SK-N-SH (cell line): ENCODE data around the gene SETD1A. TPM values are rescaled to one million over a fixed set of nuclear protein-coding genes. Genes with fewer than 3 reads are reported as not detected.

Experiments used
- CTCF ChIA-PET: fragments of 300-600, 350-600 bp; formaldehyde crosslinking; extraction: SDS; loops from one replicate; lab custom pipeline; 2021; lab: Yijun Ruan, JAX
- POLR2A ChIA-PET: fragments of 350-600 bp; sonication (Branson Sonifier 250); formaldehyde crosslinking; extraction: SDS; loops from one replicate; lab custom pipeline; 2020; ENCODE audit warnings: antibody characterized with exemption, inconsistent platforms; lab: Yijun Ruan, JAX
- DNase-seq: peaks from one replicate; pipeline ENCODE4 v3.0.0; 2012
- H2AFZ ChIP-seq: fragments of 200-600 bp; sonication (generic); 2 replicates; pipeline ENCODE4 v1.8.1; 2016; ENCODE audit warnings: antibody characterized with exemption, mild to moderate bottlenecking, low read depth
- H3F3A ChIP-seq: fragments of 200-600 bp; sonication (generic); replicated peaks from 2 replicates; pipeline ENCODE3; 2016; ENCODE audit warnings: antibody characterized with exemption, mild to moderate bottlenecking; ENCODE audit not compliant: insufficient read depth
- H3K27ac ChIP-seq, 2 experiments: fragments of 200-500 bp in 1 of 2; fragments of 200-600 bp in 1 of 2; sonication (Bioruptor generic) in 1 of 2; sonication (generic), shearing (Covaris generic) in 1 of 2; 2 replicates each; pipeline versions ENCODE4 v1.5.1 to v1.6.1; 2014 to 2016; ENCODE audit warnings: low read depth in 2 of 2, inconsistent platforms in 1 of 2, low read length in 1 of 2, mild to moderate bottlenecking in 1 of 2, mixed read lengths in 1 of 2
- H3K27me3 ChIP-seq: fragments of 200-600 bp; sonication (generic), shearing (Covaris generic); 2 replicates; pipeline ENCODE4 v1.6.1; 2016; ENCODE audit warnings: mixed run types; ENCODE audit not compliant: insufficient read depth
- H3K36me3 ChIP-seq, 2 experiments: fragments of 200-500 bp in 1 of 2; fragments of 200-600 bp in 1 of 2; sonication (Bioruptor generic) in 1 of 2; sonication (generic) in 1 of 2; replicated peaks in 1 of 2; 2 replicates each; pipeline versions ENCODE3 to v1.5.1; 2014 to 2016; ENCODE audit warnings: low read length in 1 of 2, mild to moderate bottlenecking in 1 of 2; ENCODE audit not compliant: insufficient read depth in 2 of 2, control insufficient read depth in 1 of 2
- H3K4me1 ChIP-seq, 2 experiments: fragments of 200-500 bp in 1 of 2; fragments of 200-600 bp in 1 of 2; sonication (Bioruptor generic) in 1 of 2; sonication (generic), shearing (Covaris generic) in 1 of 2; 2 replicates each; pipeline versions ENCODE4 v1.5.1 to v1.6.1; 2014 to 2016; ENCODE audit warnings: low read depth in 1 of 2, low read length in 1 of 2, mixed run types in 1 of 2; ENCODE audit not compliant: insufficient read depth in 2 of 2, control insufficient read depth in 1 of 2
- H3K4me2 ChIP-seq: fragments of 200-600 bp; sonication (generic), shearing (Covaris generic); 2 replicates; pipeline ENCODE4 v1.6.1; 2017; ENCODE audit warnings: mixed run types
- H3K4me3 ChIP-seq, 2 experiments: fragments of 200-500 bp in 1 of 2; fragments of 200-600 bp in 1 of 2; sonication (Bioruptor generic) in 1 of 2; sonication (generic), shearing (Covaris generic) in 1 of 2; 2 replicates each; pipeline versions ENCODE4 v1.5.1 to v1.8.1; 2014 to 2016; ENCODE audit warnings: low read depth in 2 of 2, inconsistent platforms in 1 of 2, low read length in 1 of 2, mild to moderate bottlenecking in 1 of 2, mixed read lengths in 1 of 2, moderate library complexity in 1 of 2
- H3K79me2 ChIP-seq: fragments of 200-600 bp; sonication (generic); 2 replicates; pipeline ENCODE4 v1.8.1; 2017; ENCODE audit warnings: mild to moderate bottlenecking; ENCODE audit not compliant: insufficient read depth
- H3K9ac ChIP-seq: fragments of 200-600 bp; sonication (generic); 2 replicates; pipeline ENCODE4 v1.6.1; 2017; ENCODE audit warnings: mixed run types
- H3K9me2 ChIP-seq: fragments of 200-600 bp; sonication (generic); 2 replicates; pipeline ENCODE4 v1.6.1; 2017; ENCODE audit warnings: mixed run types
- H3K9me3 ChIP-seq: fragments of 200-600 bp; sonication (generic); 2 replicates; pipeline ENCODE4 v1.6.1; 2017; ENCODE audit warnings: mixed run types, mild to moderate bottlenecking, moderate library complexity
- H4K20me1 ChIP-seq: fragments of 200-600 bp; sonication (generic); 2 replicates; pipeline ENCODE4 v1.6.1; 2017; ENCODE audit warnings: mild to moderate bottlenecking, mixed run types; ENCODE audit not compliant: insufficient read depth
- FOXJ3 ChIP-seq: sonication (generic); formaldehyde crosslinking; IDR thresholded peaks from 2 replicates; pipeline ENCODE4 v1.5.1; 2020; ENCODE audit warnings: mild to moderate bottlenecking, missing genetic modification reagents
- FOXM1 ChIP-seq: IDR thresholded peaks from 2 replicates; pipeline ENCODE4 v1.4.0; 2012; ENCODE audit warnings: low read depth, mild to moderate bottlenecking
- JUND ChIP-seq: IDR thresholded peaks from 2 replicates; pipeline ENCODE4 v1.4.0; 2012
- NFIC ChIP-seq: IDR thresholded peaks from 2 replicates; pipeline ENCODE4 v1.4.0; 2012; ENCODE audit warnings: borderline replicate concordance
- NRF1 ChIP-seq: IDR thresholded peaks from 2 replicates; pipeline ENCODE4 v1.6.1; 2012; ENCODE audit warnings: low read depth, mild to moderate bottlenecking, low read length
- RCOR1 ChIP-seq: fragments of 150-350 bp; IDR thresholded peaks from 2 replicates; pipeline ENCODE4 v1.6.1; 2017; ENCODE audit warnings: antibody characterized with exemption, low read length
- RFX5 ChIP-seq: IDR thresholded peaks from 2 replicates; pipeline ENCODE4 v1.6.1; 2012; ENCODE audit warnings: mild to moderate bottlenecking, improper control_type of control experiment, low read length
- SIN3A ChIP-seq: IDR thresholded peaks from 2 replicates; pipeline ENCODE4 v1.6.1; 2012; ENCODE audit warnings: low read depth, mild to moderate bottlenecking, low read length, moderate library complexity, borderline replicate concordance
- SMC3 ChIP-seq: IDR thresholded peaks from 2 replicates; pipeline ENCODE4 v1.6.1; 2012; ENCODE audit warnings: low read depth, low read length, improper control_type of control experiment
- TCF12 ChIP-seq: IDR thresholded peaks from 2 replicates; pipeline ENCODE4 v1.4.0; 2012
- WGBS: methylation state at CpG from one replicate; pipeline ENCODE4 v1.1.6; 2017; ENCODE audit warnings: low lambda C conversion rate; 5-methylcytosine and 5-hydroxymethylcytosine counted together
- polyA plus RNA-seq, 3 experiments: library from polyadenylated mRNA; depleted of rRNA; stranded (reverse); fragments of >200 nt; gene quantifications; 2 replicates each; pipeline ENCODE4 v1.2.3, GENCODE V29; 2012
- TF ChIP-seq, protein P1 (sequence below): fragments of 200-600 bp; sonication (generic); IDR thresholded peaks from 2 replicates; pipeline ENCODE4 v1.6.1; 2017; ENCODE audit warnings: antibody characterized with exemption, mild to moderate bottlenecking, moderate library complexity
- TF ChIP-seq, protein P2 (sequence below): IDR thresholded peaks from 2 replicates; pipeline ENCODE4; 2012
- TF ChIP-seq, protein P3 (sequence below): IDR thresholded peaks from 2 replicates; pipeline ENCODE4 v1.6.1; 2012; ENCODE audit warnings: mild to moderate bottlenecking, low read depth, low read length, moderate library complexity
- TF ChIP-seq, protein P4 (sequence below): IDR thresholded peaks from 2 replicates; pipeline ENCODE4 v1.4.0; 2012; ENCODE audit warnings: low read depth, borderline replicate concordance
- TF ChIP-seq, protein P5 (sequence below): fragments of 150-350 bp; IDR thresholded peaks from 2 replicates; pipeline ENCODE4 v1.6.1; 2017; ENCODE audit warnings: antibody characterized with exemption, low read length, low read depth, borderline replicate concordance

The SETD1A gene
- polyA plus RNA-seq, 1 of the 3 experiments (the other 2 are of a cell fraction): 6.8 TPM

DNA sequence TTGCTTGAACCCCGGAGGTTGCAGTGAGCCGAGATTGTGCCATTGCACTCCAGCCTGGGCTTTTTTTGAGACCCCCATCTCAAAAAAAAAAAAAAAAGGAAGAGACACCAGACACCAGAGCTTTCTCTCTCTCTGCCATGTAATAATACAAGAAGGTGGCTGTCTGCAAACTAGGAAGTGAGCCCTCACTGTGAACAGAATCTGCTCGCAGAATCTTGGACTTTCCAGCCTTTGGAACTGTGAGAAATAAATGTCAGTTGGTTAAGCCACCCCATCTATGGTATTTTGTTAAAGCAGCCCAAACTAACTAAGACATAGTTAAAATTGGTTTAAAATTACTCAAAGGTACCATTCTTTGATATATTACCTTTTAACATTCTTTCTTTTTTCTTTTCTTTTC lies 63.0 kb downstream of the SETD1A start:
- TF ChIP-seq RFX5 (no peak), FOXJ3 (CRISPR knock-in tag) (no peak), NRF1 (no peak), SMC3 (no peak), NFIC (no peak), JUND (no peak)
- TF ChIP-seq, protein P1, sequence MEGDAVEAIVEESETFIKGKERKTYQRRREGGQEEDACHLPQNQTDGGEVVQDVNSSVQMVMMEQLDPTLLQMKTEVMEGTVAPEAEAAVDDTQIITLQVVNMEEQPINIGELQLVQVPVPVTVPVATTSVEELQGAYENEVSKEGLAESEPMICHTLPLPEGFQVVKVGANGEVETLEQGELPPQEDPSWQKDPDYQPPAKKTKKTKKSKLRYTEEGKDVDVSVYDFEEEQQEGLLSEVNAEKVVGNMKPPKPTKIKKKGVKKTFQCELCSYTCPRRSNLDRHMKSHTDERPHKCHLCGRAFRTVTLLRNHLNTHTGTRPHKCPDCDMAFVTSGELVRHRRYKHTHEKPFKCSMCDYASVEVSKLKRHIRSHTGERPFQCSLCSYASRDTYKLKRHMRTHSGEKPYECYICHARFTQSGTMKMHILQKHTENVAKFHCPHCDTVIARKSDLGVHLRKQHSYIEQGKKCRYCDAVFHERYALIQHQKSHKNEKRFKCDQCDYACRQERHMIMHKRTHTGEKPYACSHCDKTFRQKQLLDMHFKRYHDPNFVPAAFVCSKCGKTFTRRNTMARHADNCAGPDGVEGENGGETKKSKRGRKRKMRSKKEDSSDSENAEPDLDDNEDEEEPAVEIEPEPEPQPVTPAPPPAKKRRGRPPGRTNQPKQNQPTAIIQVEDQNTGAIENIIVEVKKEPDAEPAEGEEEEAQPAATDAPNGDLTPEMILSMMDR: no peak

DNA sequence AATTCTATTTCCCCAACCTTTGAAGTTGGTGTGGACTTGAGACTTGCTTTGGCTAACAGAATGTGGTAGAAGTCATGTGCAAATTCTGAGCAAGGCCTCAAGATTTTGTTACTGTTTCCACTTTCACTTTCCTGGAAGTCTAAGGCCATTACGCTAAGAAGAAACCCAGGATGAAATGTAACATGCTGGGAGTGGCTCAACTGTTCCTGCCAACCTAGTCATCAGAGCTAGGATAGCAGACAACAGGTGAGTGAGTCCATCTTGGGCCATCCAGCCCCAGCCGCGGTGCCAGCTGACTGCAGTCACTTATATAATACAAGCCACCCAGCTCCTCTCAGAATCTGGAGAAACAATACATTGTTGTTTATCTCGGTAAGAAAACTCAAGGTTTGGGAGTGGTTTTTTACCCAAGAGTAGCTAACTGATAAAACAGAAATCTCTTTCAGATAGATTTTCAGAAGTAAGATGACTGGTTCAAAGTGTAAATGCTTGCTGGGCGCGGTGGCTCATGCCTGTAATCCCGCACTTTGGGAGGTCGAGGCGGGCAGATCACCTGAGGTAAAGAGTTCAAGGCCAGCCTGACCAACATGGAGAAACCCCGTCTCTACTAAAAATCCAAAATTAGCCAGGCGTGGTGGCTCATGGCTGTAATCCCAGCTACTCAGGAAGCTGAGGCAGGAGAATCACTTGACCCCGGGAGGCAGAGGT lies 65.1 kb downstream of the SETD1A start:
- Histone ChIP-seq H3K9me2 (no peaks in the 10 kb centered on the region), H4K20me1 (no peaks in the 10 kb centered on the region), H3K4me3 (no peak overlapping the region), H3F3A (no peaks in the 10 kb centered on the region), H3K27ac (no peak overlapping the region), H3K36me3 (no peaks in the 10 kb centered on the region), H3K9ac (no peak overlapping the region), H3K4me1 (no peaks in the 10 kb centered on the region), H2AFZ (no peak overlapping the region), H3K27me3 (no peaks in the 10 kb centered on the region), H3K79me2 (no peaks in the 10 kb centered on the region), H3K9me3 (no peaks in the 10 kb centered on the region), H3K4me2 (no peak overlapping the region)
- 82% methylated on average over 12 of the region's 12 CpGs for WGBS
- ChIA-PET CTCF (interaction anchor here (1.0 to 2.0 kb wide), 2 partner anchors 11 to 38 kb away, joined by 3 to 6 read pairs; partner anchors contain the start of gene HSD3B7), POLR2A (no interaction called here)
- DNase-seq: no peak
- TF ChIP-seq, protein P2, sequence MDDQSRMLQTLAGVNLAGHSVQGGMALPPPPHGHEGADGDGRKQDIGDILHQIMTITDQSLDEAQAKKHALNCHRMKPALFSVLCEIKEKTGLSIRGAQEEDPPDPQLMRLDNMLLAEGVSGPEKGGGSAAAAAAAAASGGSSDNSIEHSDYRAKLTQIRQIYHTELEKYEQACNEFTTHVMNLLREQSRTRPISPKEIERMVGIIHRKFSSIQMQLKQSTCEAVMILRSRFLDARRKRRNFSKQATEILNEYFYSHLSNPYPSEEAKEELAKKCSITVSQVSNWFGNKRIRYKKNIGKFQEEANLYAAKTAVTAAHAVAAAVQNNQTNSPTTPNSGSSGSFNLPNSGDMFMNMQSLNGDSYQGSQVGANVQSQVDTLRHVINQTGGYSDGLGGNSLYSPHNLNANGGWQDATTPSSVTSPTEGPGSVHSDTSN: no peak
- TF ChIP-seq, protein P3, sequence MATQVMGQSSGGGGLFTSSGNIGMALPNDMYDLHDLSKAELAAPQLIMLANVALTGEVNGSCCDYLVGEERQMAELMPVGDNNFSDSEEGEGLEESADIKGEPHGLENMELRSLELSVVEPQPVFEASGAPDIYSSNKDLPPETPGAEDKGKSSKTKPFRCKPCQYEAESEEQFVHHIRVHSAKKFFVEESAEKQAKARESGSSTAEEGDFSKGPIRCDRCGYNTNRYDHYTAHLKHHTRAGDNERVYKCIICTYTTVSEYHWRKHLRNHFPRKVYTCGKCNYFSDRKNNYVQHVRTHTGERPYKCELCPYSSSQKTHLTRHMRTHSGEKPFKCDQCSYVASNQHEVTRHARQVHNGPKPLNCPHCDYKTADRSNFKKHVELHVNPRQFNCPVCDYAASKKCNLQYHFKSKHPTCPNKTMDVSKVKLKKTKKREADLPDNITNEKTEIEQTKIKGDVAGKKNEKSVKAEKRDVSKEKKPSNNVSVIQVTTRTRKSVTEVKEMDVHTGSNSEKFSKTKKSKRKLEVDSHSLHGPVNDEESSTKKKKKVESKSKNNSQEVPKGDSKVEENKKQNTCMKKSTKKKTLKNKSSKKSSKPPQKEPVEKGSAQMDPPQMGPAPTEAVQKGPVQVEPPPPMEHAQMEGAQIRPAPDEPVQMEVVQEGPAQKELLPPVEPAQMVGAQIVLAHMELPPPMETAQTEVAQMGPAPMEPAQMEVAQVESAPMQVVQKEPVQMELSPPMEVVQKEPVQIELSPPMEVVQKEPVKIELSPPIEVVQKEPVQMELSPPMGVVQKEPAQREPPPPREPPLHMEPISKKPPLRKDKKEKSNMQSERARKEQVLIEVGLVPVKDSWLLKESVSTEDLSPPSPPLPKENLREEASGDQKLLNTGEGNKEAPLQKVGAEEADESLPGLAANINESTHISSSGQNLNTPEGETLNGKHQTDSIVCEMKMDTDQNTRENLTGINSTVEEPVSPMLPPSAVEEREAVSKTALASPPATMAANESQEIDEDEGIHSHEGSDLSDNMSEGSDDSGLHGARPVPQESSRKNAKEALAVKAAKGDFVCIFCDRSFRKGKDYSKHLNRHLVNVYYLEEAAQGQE: no peak
- no peak for TF ChIP-seq SMC3
- no peak for TF ChIP-seq TCF12
- TF ChIP-seq, protein P4, sequence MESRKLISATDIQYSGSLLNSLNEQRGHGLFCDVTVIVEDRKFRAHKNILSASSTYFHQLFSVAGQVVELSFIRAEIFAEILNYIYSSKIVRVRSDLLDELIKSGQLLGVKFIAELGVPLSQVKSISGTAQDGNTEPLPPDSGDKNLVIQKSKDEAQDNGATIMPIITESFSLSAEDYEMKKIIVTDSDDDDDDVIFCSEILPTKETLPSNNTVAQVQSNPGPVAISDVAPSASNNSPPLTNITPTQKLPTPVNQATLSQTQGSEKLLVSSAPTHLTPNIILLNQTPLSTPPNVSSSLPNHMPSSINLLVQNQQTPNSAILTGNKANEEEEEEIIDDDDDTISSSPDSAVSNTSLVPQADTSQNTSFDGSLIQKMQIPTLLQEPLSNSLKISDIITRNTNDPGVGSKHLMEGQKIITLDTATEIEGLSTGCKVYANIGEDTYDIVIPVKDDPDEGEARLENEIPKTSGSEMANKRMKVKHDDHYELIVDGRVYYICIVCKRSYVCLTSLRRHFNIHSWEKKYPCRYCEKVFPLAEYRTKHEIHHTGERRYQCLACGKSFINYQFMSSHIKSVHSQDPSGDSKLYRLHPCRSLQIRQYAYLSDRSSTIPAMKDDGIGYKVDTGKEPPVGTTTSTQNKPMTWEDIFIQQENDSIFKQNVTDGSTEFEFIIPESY: no peak
- no peak for TF ChIP-seq SIN3A
- TF ChIP-seq NRF1: no peak
- no peak for TF ChIP-seq FOXM1
- TF ChIP-seq FOXJ3 (CRISPR knock-in tag): no peak
- no peak for TF ChIP-seq RFX5
- no peak for TF ChIP-seq RCOR1
- TF ChIP-seq, protein P5, sequence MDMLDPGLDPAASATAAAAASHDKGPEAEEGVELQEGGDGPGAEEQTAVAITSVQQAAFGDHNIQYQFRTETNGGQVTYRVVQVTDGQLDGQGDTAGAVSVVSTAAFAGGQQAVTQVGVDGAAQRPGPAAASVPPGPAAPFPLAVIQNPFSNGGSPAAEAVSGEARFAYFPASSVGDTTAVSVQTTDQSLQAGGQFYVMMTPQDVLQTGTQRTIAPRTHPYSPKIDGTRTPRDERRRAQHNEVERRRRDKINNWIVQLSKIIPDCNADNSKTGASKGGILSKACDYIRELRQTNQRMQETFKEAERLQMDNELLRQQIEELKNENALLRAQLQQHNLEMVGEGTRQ: no peak

More for the DNA sequence above, 63.0 kb downstream of the SETD1A start:
- H3F3A ChIP-seq: no peaks in the 10 kb centered on the region
- H3K27ac ChIP-seq: no peak overlapping the region
- H4K20me1 ChIP-seq: no peaks in the 10 kb centered on the region
- H3K27me3 ChIP-seq: no peaks in the 10 kb centered on the region
- H3K4me1 ChIP-seq: no peaks in the 10 kb centered on the region
- CTCF ChIA-PET: interaction anchor here (0.7 kb wide), 1 partner anchor 76 kb away, joined by 3 read pairs; no protein-coding TSS in a partner anchor
- POLR2A ChIA-PET: no interaction called here
- H3K9me2 ChIP-seq: no peaks in the 10 kb centered on the region
- DNase-seq: no peak
- no peak overlapping the region for H3K4me3 ChIP-seq
- no peaks in the 10 kb centered on the region for H3K9me3 ChIP-seq
- no peak overlapping the region for H2AFZ ChIP-seq
- no peaks in the 10 kb centered on the region for H3K36me3 ChIP-seq
- H3K79me2 ChIP-seq: no peaks in the 10 kb centered on the region
- WGBS: 71% methylated on average over 3 of the region's 3 CpGs
- no peak overlapping the region for H3K4me2 ChIP-seq
- H3K9ac ChIP-seq: no peak overlapping the region
